OCI-LY1 (cell line): Measurements from ENCODE around the gene WDFY2.

ENCODE experiments used
- EZH2 ChIP-seq: fragments of 200-600 bp; sonication (generic), shearing (Covaris generic); IDR thresholded peaks from 2 replicates; pipeline ENCODE4 v1.8.0; 2017; ENCODE audit warnings: borderline replicate concordance, mixed run types, mild to moderate bottlenecking, antibody characterized with exemption, low read length, moderate library complexity, mixed read lengths
- TF ChIP-seq, protein P1 (sequence below): fragments of 200-600 bp; sonication (generic), shearing (Covaris generic); IDR thresholded peaks from 2 replicates; pipeline ENCODE4 v1.5.1; 2017; ENCODE audit warnings: mild to moderate bottlenecking, antibody characterized with exemption, low read length, moderate library complexity, mixed read lengths

DNA sequence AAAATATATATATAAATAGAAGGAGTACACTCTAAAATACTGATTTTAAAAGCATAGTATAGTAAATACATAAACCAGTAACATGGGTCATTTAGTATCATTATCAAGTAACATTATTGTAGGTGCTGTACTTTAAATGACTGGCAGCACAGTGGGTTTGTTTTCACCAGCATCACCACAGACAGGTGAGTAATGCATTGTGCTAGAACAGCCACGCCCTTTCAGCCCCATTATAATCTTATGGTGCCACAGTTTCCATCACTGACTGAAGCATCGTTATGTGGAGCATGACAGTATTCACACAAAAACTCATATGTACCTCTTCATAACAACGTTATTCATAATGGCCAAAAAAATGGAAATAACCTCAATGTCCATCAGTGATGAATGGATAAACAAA, 131.4 kb downstream of the WDFY2 start:
- TF ChIP-seq, protein P1, sequence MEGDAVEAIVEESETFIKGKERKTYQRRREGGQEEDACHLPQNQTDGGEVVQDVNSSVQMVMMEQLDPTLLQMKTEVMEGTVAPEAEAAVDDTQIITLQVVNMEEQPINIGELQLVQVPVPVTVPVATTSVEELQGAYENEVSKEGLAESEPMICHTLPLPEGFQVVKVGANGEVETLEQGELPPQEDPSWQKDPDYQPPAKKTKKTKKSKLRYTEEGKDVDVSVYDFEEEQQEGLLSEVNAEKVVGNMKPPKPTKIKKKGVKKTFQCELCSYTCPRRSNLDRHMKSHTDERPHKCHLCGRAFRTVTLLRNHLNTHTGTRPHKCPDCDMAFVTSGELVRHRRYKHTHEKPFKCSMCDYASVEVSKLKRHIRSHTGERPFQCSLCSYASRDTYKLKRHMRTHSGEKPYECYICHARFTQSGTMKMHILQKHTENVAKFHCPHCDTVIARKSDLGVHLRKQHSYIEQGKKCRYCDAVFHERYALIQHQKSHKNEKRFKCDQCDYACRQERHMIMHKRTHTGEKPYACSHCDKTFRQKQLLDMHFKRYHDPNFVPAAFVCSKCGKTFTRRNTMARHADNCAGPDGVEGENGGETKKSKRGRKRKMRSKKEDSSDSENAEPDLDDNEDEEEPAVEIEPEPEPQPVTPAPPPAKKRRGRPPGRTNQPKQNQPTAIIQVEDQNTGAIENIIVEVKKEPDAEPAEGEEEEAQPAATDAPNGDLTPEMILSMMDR: no peak
- TF ChIP-seq EZH2: no peak
